ENCODE data around the gene SMURF2. TPM values are rescaled to one million over a fixed set of nuclear protein-coding genes. Genes with fewer than 3 reads are reported as not detected.

The SMURF2 gene
- total and polyA plus RNA-seq, 4 donors = 22.7 to 47.8 (median 37.5) TPM

- Histone ChIP-seq H3K9me3 (ENCODE audit: control insufficient read depth, insufficient read depth, low read length) (no peaks in the 10 kb centered on the region), H3K27ac (ENCODE audit: low read depth, low read length) (peak overlapping the region; percentile 100), H3K36me3 (ENCODE audit: control insufficient read depth, insufficient read depth, low read length) (peaks cover 43% of the 10 kb centered on the region), H3K4me1 (ENCODE audit: control insufficient read depth, insufficient read depth, low read length) (peaks cover 6% of the 10 kb centered on the region), H3K4me3 (ENCODE audit: low read depth, low read length) (peak overlapping the region; percentile 98), H3K27me3 (ENCODE audit: control insufficient read depth, insufficient read depth, low read length) (no peaks in the 10 kb centered on the region)
- DNase-seq (ENCODE audit: low read depth in 4 of 6, low spot score in 6 of 6) = peak in 3 of 6 donors; percentile 18 to 69 (median 23)
- 0% methylated on average over 13 of the region's 13 CpGs for WGBS (ENCODE audit: insufficient coverage)
Measured at GRCh38 chr17:64504769-64505339, 157.3 kb downstream of the SMURF2 start.

- H3K9me3 ChIP-seq (ENCODE audit: control insufficient read depth, insufficient read depth, low read length) = no peaks in the 10 kb centered on the region
- DNase-seq (ENCODE audit: low read depth in 4 of 6, low spot score in 6 of 6) = peak in 1 of 6 donors; percentile 9
- H3K27me3 ChIP-seq (ENCODE audit: control insufficient read depth, insufficient read depth, low read length) = no peaks in the 10 kb centered on the region
- H3K36me3 ChIP-seq (ENCODE audit: control insufficient read depth, insufficient read depth, low read length) = peaks cover 38% of the 10 kb centered on the region
- H3K4me3 ChIP-seq (ENCODE audit: low read depth, low read length) = peak overlapping the region; percentile 98
- H3K27ac ChIP-seq (ENCODE audit: low read depth, low read length) = peak overlapping the region; percentile 100
- 27% methylated on average over 4 of the region's 7 CpGs for WGBS (ENCODE audit: insufficient coverage)
- peaks cover under 1% of the 10 kb centered on the region for H3K4me1 ChIP-seq (ENCODE audit: control insufficient read depth, insufficient read depth, low read length)
Measured at GRCh38 chr17:64503821-64504768, 158.0 kb downstream of the SMURF2 start.

GRCh38 chr17:64503341-64503740 lies 158.8 kb downstream of the SMURF2 start:
- Histone ChIP-seq H3K36me3 (ENCODE audit: control insufficient read depth, insufficient read depth, low read length) (peaks cover 37% of the 10 kb centered on the region), H3K4me3 (ENCODE audit: low read depth, low read length) (no peak overlapping the region), H3K9me3 (ENCODE audit: control insufficient read depth, insufficient read depth, low read length) (no peaks in the 10 kb centered on the region), H3K27me3 (ENCODE audit: control insufficient read depth, insufficient read depth, low read length) (no peaks in the 10 kb centered on the region), H3K27ac (ENCODE audit: low read depth, low read length) (no peak overlapping the region), H3K4me1 (ENCODE audit: control insufficient read depth, insufficient read depth, low read length) (no peaks in the 10 kb centered on the region)
- 87% methylated on average over 5 of the region's 5 CpGs for WGBS (ENCODE audit: insufficient coverage)
- DNase-seq (ENCODE audit: low read depth in 4 of 6, low spot score in 6 of 6) = no peak

GRCh38 chr17:64502809-64503208 lies 159.3 kb downstream of the SMURF2 start:
- no peak for DNase-seq (ENCODE audit: low read depth in 4 of 6, low spot score in 6 of 6)
- H3K27me3 ChIP-seq (ENCODE audit: control insufficient read depth, insufficient read depth, low read length) = no peaks in the 10 kb centered on the region
- no peak overlapping the region for H3K27ac ChIP-seq (ENCODE audit: low read depth, low read length)
- H3K4me1 ChIP-seq (ENCODE audit: control insufficient read depth, insufficient read depth, low read length) = no peaks in the 10 kb centered on the region
- no peaks in the 10 kb centered on the region for H3K9me3 ChIP-seq (ENCODE audit: control insufficient read depth, insufficient read depth, low read length)
- H3K4me3 ChIP-seq (ENCODE audit: low read depth, low read length) = no peak overlapping the region
- no CpG with 5 or more reads among the region's 2 CpGs for WGBS (ENCODE audit: insufficient coverage)
- H3K36me3 ChIP-seq (ENCODE audit: control insufficient read depth, insufficient read depth, low read length) = peaks cover 37% of the 10 kb centered on the region

- 29% methylated on average over 1 of the region's 3 CpGs for WGBS (ENCODE audit: insufficient coverage)
- H3K27ac ChIP-seq (ENCODE audit: low read depth, low read length) = no peak overlapping the region
- H3K4me3 ChIP-seq (ENCODE audit: low read depth, low read length) = no peak overlapping the region
- DNase-seq (ENCODE audit: low read depth in 4 of 6, low spot score in 6 of 6) = no peak
- peaks cover 37% of the 10 kb centered on the region for H3K36me3 ChIP-seq (ENCODE audit: control insufficient read depth, insufficient read depth, low read length)
- H3K9me3 ChIP-seq (ENCODE audit: control insufficient read depth, insufficient read depth, low read length) = no peaks in the 10 kb centered on the region
- peaks cover 6% of the 10 kb centered on the region for H3K4me1 ChIP-seq (ENCODE audit: control insufficient read depth, insufficient read depth, low read length)
- no peaks in the 10 kb centered on the region for H3K27me3 ChIP-seq (ENCODE audit: control insufficient read depth, insufficient read depth, low read length)
Measured at GRCh38 chr17:64502021-64502420, 160.1 kb downstream of the SMURF2 start.

- peaks cover 37% of the 10 kb centered on the region for H3K36me3 ChIP-seq (ENCODE audit: control insufficient read depth, insufficient read depth, low read length)
- no peak overlapping the region for H3K4me3 ChIP-seq (ENCODE audit: low read depth, low read length)
- peaks cover 9% of the 10 kb centered on the region for H3K4me1 ChIP-seq (ENCODE audit: control insufficient read depth, insufficient read depth, low read length)
- no peaks in the 10 kb centered on the region for H3K9me3 ChIP-seq (ENCODE audit: control insufficient read depth, insufficient read depth, low read length)
- no peak overlapping the region for H3K27ac ChIP-seq (ENCODE audit: low read depth, low read length)
- no peak for DNase-seq (ENCODE audit: low read depth in 4 of 6, low spot score in 6 of 6)
- H3K27me3 ChIP-seq (ENCODE audit: control insufficient read depth, insufficient read depth, low read length) = no peaks in the 10 kb centered on the region
- WGBS (ENCODE audit: insufficient coverage) = 100% methylated on average over 4 of the region's 11 CpGs
Measured at GRCh38 chr17:64500862-64501765, 161.0 kb downstream of the SMURF2 start.

- Histone ChIP-seq H3K9me3 (ENCODE audit: control insufficient read depth, insufficient read depth, low read length) (no peaks in the 10 kb centered on the region), H3K27ac (ENCODE audit: low read depth, low read length) (no peak overlapping the region), H3K36me3 (ENCODE audit: control insufficient read depth, insufficient read depth, low read length) (peaks cover 37% of the 10 kb centered on the region), H3K27me3 (ENCODE audit: control insufficient read depth, insufficient read depth, low read length) (no peaks in the 10 kb centered on the region), H3K4me3 (ENCODE audit: low read depth, low read length) (no peak overlapping the region), H3K4me1 (ENCODE audit: control insufficient read depth, insufficient read depth, low read length) (peaks cover 15% of the 10 kb centered on the region)
- WGBS (ENCODE audit: insufficient coverage) = no CpG with 5 or more reads among the region's 8 CpGs
- DNase-seq (ENCODE audit: low read depth in 4 of 6, low spot score in 6 of 6) = no peak
Measured at GRCh38 chr17:64500487-64500859, 161.6 kb downstream of the SMURF2 start.

GRCh38 chr17:64499805-64500486 lies 162.2 kb downstream of the SMURF2 start:
- DNase-seq (ENCODE audit: low read depth in 4 of 6, low spot score in 6 of 6) = peak in 1 of 6 donors; percentile 62
- Histone ChIP-seq H3K4me1 (ENCODE audit: control insufficient read depth, insufficient read depth, low read length) (peaks cover 20% of the 10 kb centered on the region), H3K36me3 (ENCODE audit: control insufficient read depth, insufficient read depth, low read length) (peaks cover 37% of the 10 kb centered on the region), H3K9me3 (ENCODE audit: control insufficient read depth, insufficient read depth, low read length) (no peaks in the 10 kb centered on the region), H3K4me3 (ENCODE audit: low read depth, low read length) (no peak overlapping the region), H3K27me3 (ENCODE audit: control insufficient read depth, insufficient read depth, low read length) (no peaks in the 10 kb centered on the region), H3K27ac (ENCODE audit: low read depth, low read length) (no peak overlapping the region)
- WGBS (ENCODE audit: insufficient coverage) = 57% methylated on average over 1 of the region's 6 CpGs
